Body of pancreas (tissue), 4 donors: Measurements from ENCODE around the gene IGF2BP1.

Source experiments
- POLR2A ChIP-seq, 3 donors: fragments of 450-650 bp; IDR thresholded peaks; one replicate each; pipeline ENCODE4 v1.6.1; 2016; ENCODE audit warnings: antibody characterized with exemption in 3 of 3, mild to moderate bottlenecking in 2 of 3
- TF ChIP-seq, protein P1 (sequence below), 7 experiments: fragments of 450-650 bp in 4 of 7; fragments of 200-600 bp in 3 of 7; sonication (generic) in 3 of 7; IDR thresholded peaks; one replicate each; pipeline ENCODE4 v1.5.1; 2016 to 2019; ENCODE audit warnings: antibody characterized with exemption in 7 of 7

GRCh38 chr17:48997103-48997826, at the start of gene IGF2BP1:
- TF ChIP-seq POLR2A (IDR thresholded peaks at IDR 0.05): no peak
- TF ChIP-seq, protein P1, sequence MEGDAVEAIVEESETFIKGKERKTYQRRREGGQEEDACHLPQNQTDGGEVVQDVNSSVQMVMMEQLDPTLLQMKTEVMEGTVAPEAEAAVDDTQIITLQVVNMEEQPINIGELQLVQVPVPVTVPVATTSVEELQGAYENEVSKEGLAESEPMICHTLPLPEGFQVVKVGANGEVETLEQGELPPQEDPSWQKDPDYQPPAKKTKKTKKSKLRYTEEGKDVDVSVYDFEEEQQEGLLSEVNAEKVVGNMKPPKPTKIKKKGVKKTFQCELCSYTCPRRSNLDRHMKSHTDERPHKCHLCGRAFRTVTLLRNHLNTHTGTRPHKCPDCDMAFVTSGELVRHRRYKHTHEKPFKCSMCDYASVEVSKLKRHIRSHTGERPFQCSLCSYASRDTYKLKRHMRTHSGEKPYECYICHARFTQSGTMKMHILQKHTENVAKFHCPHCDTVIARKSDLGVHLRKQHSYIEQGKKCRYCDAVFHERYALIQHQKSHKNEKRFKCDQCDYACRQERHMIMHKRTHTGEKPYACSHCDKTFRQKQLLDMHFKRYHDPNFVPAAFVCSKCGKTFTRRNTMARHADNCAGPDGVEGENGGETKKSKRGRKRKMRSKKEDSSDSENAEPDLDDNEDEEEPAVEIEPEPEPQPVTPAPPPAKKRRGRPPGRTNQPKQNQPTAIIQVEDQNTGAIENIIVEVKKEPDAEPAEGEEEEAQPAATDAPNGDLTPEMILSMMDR (IDR thresholded peaks at IDR 0.05): no peak
